Measurements from ENCODE around the gene FGF3.

DNA sequence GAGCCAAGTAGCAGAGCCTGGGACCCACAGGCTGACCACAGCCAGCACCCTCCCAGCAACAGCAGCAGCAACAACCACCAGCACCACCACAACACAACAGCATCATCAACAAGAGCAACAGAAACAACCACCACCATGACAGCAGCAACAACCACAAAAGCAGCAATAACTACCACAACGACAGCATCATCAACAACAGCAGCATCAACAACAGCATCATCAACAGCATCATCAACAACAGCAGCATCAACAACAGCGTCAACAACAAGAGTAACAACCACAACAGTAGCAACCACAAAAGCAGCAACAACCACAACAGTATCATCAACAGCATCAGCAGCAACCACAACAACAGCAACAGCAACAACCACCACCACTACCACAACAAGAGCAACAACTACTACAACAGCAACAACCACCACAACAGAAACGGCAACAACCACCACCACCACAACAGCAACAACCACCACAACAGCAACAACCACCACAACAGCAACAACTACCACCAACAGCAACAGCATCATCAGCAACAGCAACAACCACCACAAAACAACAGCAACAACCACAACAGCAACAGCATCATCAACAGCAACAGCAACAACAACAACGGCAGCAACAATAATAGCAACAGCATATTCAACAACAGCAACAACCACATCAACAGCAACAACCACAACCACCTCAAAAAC is 22.1 kb upstream of the FGF3 start:
- TF ChIP-seq EP300 (conservative IDR thresholded peaks at IDR 0.05; ENCODE audit: poor library complexity, severe bottlenecking) (no peak), TAF1 (IDR thresholded peaks at IDR 0.05; ENCODE audit: low read depth) (no peak), SMC3 (conservative IDR thresholded peaks at IDR 0.05; ENCODE audit: poor library complexity) (no peak), RAD21 (conservative IDR thresholded peaks at IDR 0.05) (no peak)
- TF ChIP-seq, protein P1, sequence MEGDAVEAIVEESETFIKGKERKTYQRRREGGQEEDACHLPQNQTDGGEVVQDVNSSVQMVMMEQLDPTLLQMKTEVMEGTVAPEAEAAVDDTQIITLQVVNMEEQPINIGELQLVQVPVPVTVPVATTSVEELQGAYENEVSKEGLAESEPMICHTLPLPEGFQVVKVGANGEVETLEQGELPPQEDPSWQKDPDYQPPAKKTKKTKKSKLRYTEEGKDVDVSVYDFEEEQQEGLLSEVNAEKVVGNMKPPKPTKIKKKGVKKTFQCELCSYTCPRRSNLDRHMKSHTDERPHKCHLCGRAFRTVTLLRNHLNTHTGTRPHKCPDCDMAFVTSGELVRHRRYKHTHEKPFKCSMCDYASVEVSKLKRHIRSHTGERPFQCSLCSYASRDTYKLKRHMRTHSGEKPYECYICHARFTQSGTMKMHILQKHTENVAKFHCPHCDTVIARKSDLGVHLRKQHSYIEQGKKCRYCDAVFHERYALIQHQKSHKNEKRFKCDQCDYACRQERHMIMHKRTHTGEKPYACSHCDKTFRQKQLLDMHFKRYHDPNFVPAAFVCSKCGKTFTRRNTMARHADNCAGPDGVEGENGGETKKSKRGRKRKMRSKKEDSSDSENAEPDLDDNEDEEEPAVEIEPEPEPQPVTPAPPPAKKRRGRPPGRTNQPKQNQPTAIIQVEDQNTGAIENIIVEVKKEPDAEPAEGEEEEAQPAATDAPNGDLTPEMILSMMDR (IDR thresholded peaks at IDR 0.05; ENCODE audit: poor library complexity, severe bottlenecking): no peak
- TF ChIP-seq, protein P2, sequence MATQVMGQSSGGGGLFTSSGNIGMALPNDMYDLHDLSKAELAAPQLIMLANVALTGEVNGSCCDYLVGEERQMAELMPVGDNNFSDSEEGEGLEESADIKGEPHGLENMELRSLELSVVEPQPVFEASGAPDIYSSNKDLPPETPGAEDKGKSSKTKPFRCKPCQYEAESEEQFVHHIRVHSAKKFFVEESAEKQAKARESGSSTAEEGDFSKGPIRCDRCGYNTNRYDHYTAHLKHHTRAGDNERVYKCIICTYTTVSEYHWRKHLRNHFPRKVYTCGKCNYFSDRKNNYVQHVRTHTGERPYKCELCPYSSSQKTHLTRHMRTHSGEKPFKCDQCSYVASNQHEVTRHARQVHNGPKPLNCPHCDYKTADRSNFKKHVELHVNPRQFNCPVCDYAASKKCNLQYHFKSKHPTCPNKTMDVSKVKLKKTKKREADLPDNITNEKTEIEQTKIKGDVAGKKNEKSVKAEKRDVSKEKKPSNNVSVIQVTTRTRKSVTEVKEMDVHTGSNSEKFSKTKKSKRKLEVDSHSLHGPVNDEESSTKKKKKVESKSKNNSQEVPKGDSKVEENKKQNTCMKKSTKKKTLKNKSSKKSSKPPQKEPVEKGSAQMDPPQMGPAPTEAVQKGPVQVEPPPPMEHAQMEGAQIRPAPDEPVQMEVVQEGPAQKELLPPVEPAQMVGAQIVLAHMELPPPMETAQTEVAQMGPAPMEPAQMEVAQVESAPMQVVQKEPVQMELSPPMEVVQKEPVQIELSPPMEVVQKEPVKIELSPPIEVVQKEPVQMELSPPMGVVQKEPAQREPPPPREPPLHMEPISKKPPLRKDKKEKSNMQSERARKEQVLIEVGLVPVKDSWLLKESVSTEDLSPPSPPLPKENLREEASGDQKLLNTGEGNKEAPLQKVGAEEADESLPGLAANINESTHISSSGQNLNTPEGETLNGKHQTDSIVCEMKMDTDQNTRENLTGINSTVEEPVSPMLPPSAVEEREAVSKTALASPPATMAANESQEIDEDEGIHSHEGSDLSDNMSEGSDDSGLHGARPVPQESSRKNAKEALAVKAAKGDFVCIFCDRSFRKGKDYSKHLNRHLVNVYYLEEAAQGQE (IDR thresholded peaks at IDR 0.05; ENCODE audit: borderline replicate concordance): no peak

Data from neural cell (in vitro differentiated cells).